Karpas-422 (cell line): Measurements from ENCODE around the gene SH3GL2. TPM values are rescaled to one million over a fixed set of nuclear protein-coding genes. Genes with fewer than 3 reads are reported as not detected.

ENCODE experiments used
- DNase-seq: peaks from one replicate; pipeline ENCODE4 v3.0.0-alpha.2; 2015
- H2AFZ ChIP-seq: fragments of 200-600 bp; sonication (generic); 2 replicates; pipeline ENCODE4 v1.6.1; 2014; ENCODE audit warnings: antibody characterized with exemption, low read length, mixed read lengths
- H3K27ac ChIP-seq: fragments of 200-600 bp; sonication (generic); 2 replicates; pipeline ENCODE4 v1.5.1; 2014; ENCODE audit warnings: mild to moderate bottlenecking, low read length, moderate library complexity
- H3K27me3 ChIP-seq: fragments of 200-600 bp; sonication (generic); 2 replicates; pipeline ENCODE4 v1.6.1; 2014; ENCODE audit warnings: low read length, mixed read lengths
- H3K36me3 ChIP-seq: fragments of 200-600 bp; sonication (generic); 2 replicates; pipeline ENCODE4 v1.6.1; 2014; ENCODE audit warnings: low read length, mixed read lengths; ENCODE audit not compliant: insufficient read depth
- H3K4me1 ChIP-seq: fragments of 200-600 bp; sonication (generic); 2 replicates; pipeline ENCODE4 v1.6.1; 2014; ENCODE audit warnings: mild to moderate bottlenecking, low read length, mixed read lengths
- H3K4me2 ChIP-seq: fragments of 200-600 bp; sonication (generic); 2 replicates; pipeline ENCODE4 v1.6.1; 2014; ENCODE audit warnings: low read length, low read depth, mild to moderate bottlenecking; ENCODE audit not compliant: poor library complexity, severe bottlenecking
- H3K4me3 ChIP-seq: fragments of 200-600 bp; sonication (generic); 2 replicates; pipeline ENCODE4 v1.5.1; 2014; ENCODE audit warnings: mild to moderate bottlenecking, antibody characterized with exemption, low read length, mixed read lengths
- H3K79me2 ChIP-seq: fragments of 200-600 bp; sonication (generic); 2 replicates; pipeline ENCODE4 v1.6.1; 2014; ENCODE audit warnings: mild to moderate bottlenecking, low read length, mixed read lengths
- H3K9ac ChIP-seq: fragments of 200-600 bp; sonication (generic); 2 replicates; pipeline ENCODE4 v1.6.0; 2014; ENCODE audit warnings: low read length
- H3K9me2 ChIP-seq: fragments of 200-600 bp; sonication (generic), shearing (Covaris generic); replicated peaks from 2 replicates; pipeline ENCODE4 v1.6.0; 2014; ENCODE audit warnings: mild to moderate bottlenecking, low read length, moderate library complexity; ENCODE audit not compliant: insufficient read depth
- H3K9me3 ChIP-seq: fragments of 300-700, 200-600 bp; sonication (generic); 2 replicates; pipeline ENCODE4 v1.6.1; 2014; ENCODE audit warnings: low read length, mixed read lengths
- H4K20me1 ChIP-seq: fragments of 200-600 bp; sonication (generic); 2 replicates; pipeline ENCODE4 v1.6.1; 2014; ENCODE audit warnings: mild to moderate bottlenecking, antibody characterized with exemption, low read length, low read depth; ENCODE audit not compliant: insufficient read depth
- total RNA-seq: library from RNA; depleted of rRNA; stranded (reverse); fragments of >200 nt; shearing (Covaris generic); gene quantifications from 2 replicates; pipeline ENCODE4 v1.2.3, GENCODE V29; 2014; ENCODE audit warnings: low replicate concordance

SH3GL2 gene
- total RNA-seq, 1 experiment from 2014 or later: not detected

DNA sequence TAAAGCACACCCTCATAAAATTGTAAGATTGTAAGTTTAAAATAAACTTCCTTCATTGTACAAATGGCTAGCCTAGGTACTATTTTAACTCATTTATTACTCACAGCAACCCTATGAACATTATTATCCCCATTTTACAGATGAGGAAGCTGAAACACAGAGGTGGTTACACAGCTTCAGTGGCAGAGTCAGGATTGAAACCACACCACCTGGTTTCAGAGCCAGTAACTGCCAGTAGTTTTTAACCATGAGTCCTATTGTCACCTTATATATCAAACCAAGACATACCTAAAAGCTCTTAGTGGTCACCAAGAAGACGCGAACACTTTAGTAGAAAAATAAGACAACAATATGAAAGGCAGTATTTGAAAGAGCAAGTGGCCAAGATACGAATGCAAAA is 16.1 kb downstream of the SH3GL2 start:
- Histone ChIP-seq H3K27ac (no peak overlapping the region), H3K36me3 (no peaks in the 10 kb centered on the region), H3K4me3 (no peak overlapping the region), H3K9me2 (no peaks in the 10 kb centered on the region), H3K27me3 (no peaks in the 10 kb centered on the region), H3K4me1 (no peaks in the 10 kb centered on the region), H3K9ac (no peak overlapping the region), H3K9me3 (no peaks in the 10 kb centered on the region), H3K4me2 (no peak overlapping the region), H4K20me1 (no peaks in the 10 kb centered on the region), H3K79me2 (no peaks in the 10 kb centered on the region), H2AFZ (no peak overlapping the region)
- DNase-seq: no peak

DNA sequence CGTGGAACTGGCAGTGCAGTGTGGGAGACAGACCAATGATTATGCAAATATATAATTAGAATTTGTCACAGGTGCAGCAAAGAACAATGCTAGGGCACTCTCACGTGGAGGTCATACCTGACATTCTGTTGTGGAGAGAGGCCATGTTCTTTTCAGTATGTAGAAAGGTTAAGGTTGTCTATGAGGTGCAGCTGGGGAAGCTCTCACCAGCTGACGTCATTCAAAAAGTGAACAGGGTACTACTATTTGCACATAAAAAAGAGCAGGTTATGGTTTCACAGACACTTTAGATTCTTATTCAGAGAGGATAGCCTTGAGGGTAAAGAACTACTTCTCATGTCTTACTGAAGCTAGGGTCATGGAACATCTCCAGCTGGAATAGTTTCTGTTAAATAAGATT is 19.1 kb downstream of the SH3GL2 start:
- no peak overlapping the region for H3K9ac ChIP-seq
- H3K27me3 ChIP-seq: no peaks in the 10 kb centered on the region
- no peaks in the 10 kb centered on the region for H3K79me2 ChIP-seq
- no peaks in the 10 kb centered on the region for H3K9me3 ChIP-seq
- DNase-seq: no peak
- no peak overlapping the region for H3K27ac ChIP-seq
- H4K20me1 ChIP-seq: no peaks in the 10 kb centered on the region
- H3K4me3 ChIP-seq: no peak overlapping the region
- no peak overlapping the region for H2AFZ ChIP-seq
- no peaks in the 10 kb centered on the region for H3K9me2 ChIP-seq
- no peaks in the 10 kb centered on the region for H3K4me1 ChIP-seq
- H3K36me3 ChIP-seq: no peaks in the 10 kb centered on the region
- no peak overlapping the region for H3K4me2 ChIP-seq

DNA sequence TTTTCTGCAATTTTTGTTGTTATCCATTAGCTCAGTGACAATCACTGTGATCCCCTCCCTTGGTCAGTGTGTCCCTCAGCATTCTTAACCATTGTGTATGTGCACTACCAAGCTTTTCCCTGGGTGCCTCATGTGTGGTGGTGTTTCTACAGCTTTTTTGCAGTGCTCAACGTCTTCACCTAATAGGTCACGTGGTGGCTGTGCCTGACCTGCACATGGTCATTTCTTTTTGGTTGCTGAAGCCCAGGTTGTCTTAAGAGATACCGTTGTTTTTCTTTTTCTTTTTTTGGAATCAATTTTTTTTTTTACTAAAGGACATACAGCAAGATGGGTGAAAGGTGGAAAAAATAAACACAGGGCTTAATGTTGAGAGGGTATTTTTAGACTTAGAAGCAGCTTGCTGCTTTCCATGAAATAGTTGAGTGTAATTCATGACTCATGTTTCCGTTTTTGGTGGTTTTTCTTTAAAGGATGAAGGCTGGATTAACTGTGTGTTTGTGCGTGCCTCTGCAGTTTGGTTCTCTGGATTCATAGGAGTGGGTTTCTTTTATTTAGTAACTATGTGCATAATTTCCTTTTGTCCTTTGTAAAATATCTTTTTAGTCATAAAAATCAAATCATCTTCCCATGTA is 22.2 kb downstream of the SH3GL2 start:
- no peak overlapping the region for H3K27ac ChIP-seq
- no peaks in the 10 kb centered on the region for H3K9me3 ChIP-seq
- no peak overlapping the region for H3K9ac ChIP-seq
- H3K9me2 ChIP-seq: no peaks in the 10 kb centered on the region
- H4K20me1 ChIP-seq: no peaks in the 10 kb centered on the region
- H3K4me2 ChIP-seq: no peak overlapping the region
- no peak for DNase-seq
- H2AFZ ChIP-seq: no peak overlapping the region
- H3K4me3 ChIP-seq: no peak overlapping the region
- no peaks in the 10 kb centered on the region for H3K27me3 ChIP-seq
- H3K36me3 ChIP-seq: no peaks in the 10 kb centered on the region
- no peaks in the 10 kb centered on the region for H3K79me2 ChIP-seq
- no peaks in the 10 kb centered on the region for H3K4me1 ChIP-seq

DNA sequence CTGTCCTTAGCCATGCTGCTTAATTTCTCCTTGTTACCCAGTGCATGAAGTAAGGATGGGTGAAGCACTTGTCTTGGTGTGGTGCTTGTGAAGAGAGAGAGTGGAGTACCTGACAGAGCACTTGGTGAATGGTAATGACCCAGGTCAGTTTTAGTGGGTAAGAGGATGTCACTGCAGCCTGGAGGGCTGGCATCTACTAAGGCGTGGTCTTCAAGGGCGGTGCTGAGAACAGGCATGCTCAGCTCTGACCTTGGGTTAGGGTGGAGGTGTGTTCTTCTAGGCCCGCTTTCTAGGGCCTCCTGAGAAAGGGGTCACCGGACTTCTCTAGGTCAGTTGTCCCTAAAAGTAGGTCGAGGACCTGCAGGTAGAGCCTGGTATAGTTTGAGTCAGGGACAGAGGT is 25.7 kb downstream of the SH3GL2 start:
- Histone ChIP-seq H2AFZ (no peak overlapping the region), H3K27me3 (no peaks in the 10 kb centered on the region), H3K9ac (no peak overlapping the region), H3K4me2 (no peak overlapping the region), H3K4me1 (no peaks in the 10 kb centered on the region), H3K4me3 (no peak overlapping the region), H3K9me3 (no peaks in the 10 kb centered on the region), H3K79me2 (no peaks in the 10 kb centered on the region), H3K9me2 (no peaks in the 10 kb centered on the region), H3K36me3 (no peaks in the 10 kb centered on the region), H4K20me1 (no peaks in the 10 kb centered on the region), H3K27ac (no peak overlapping the region)
- no peak for DNase-seq

DNA sequence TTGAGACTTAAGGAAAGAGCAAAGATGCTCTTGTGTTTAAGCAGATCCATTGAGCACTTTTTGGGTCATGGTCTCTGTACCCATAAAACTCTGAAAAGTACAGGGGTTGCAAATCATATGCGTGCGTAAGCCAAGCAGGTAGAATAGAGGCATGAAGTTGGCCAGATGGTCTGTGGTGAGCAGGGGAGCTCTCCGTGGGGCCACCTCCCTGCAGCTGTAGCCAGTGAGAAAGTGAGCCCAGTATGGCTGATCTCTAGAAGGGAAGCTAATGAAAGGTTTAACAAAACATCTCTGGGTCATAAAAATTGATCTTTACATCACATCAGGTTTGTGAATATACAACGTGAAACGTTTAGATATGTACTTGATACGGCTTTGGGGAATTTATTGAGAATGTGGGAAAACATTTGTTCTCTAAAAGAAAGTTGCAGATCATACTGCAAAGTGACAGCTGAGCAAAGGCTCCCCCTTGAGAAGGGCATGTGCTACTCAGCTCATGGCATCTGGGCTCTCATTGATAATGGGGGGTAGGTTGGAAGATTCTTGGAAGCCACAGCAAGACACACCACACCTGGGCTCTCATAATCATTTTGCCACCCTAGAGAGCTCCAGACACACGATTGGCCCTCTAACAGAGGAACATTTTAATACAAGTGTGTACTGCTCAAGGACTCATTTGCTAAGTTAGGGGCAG is 30.6 kb downstream of the SH3GL2 start:
- no peaks in the 10 kb centered on the region for H3K9me3 ChIP-seq
- no peak for DNase-seq
- H3K9me2 ChIP-seq: no peaks in the 10 kb centered on the region

DNA sequence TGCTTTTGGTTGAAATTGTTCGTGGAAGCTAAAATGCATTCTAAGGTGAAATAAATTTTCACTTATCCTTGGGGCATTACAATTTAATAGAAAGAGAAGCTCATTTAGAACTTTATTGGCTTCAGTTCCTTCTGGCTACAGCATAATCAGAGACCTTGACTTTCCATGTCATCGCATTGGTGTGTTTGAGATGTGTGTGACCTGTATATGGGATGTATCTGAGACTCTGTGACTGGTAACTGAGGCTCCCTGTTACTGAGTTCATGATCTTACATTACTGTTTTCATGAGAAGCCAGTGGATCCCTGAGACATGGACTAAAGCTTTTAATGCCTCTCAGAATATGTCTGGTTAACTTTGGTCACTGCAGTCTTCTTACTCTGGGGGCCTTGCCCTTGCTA is 32.5 kb downstream of the SH3GL2 start:
- no peaks in the 10 kb centered on the region for H3K9me2 ChIP-seq
- no peak overlapping the region for H3K4me3 ChIP-seq
- no peak overlapping the region for H3K4me2 ChIP-seq
- H3K27me3 ChIP-seq: no peaks in the 10 kb centered on the region
- no peaks in the 10 kb centered on the region for H4K20me1 ChIP-seq
- no peak overlapping the region for H3K9ac ChIP-seq
- no peaks in the 10 kb centered on the region for H3K4me1 ChIP-seq
- H3K27ac ChIP-seq: no peak overlapping the region
- no peaks in the 10 kb centered on the region for H3K79me2 ChIP-seq
- no peaks in the 10 kb centered on the region for H3K36me3 ChIP-seq
- no peaks in the 10 kb centered on the region for H3K9me3 ChIP-seq
- no peak for DNase-seq
- no peak overlapping the region for H2AFZ ChIP-seq

More for the DNA sequence above, 30.6 kb downstream of the SH3GL2 start:
- H3K4me1 ChIP-seq: no peaks in the 10 kb centered on the region
- H3K27me3 ChIP-seq: no peaks in the 10 kb centered on the region
- no peak overlapping the region for H3K4me2 ChIP-seq
- H3K9ac ChIP-seq: no peak overlapping the region
- H3K27ac ChIP-seq: no peak overlapping the region
- no peak overlapping the region for H2AFZ ChIP-seq
- H3K4me3 ChIP-seq: no peak overlapping the region
- no peaks in the 10 kb centered on the region for H4K20me1 ChIP-seq
- no peaks in the 10 kb centered on the region for H3K79me2 ChIP-seq
- no peaks in the 10 kb centered on the region for H3K36me3 ChIP-seq

DNA sequence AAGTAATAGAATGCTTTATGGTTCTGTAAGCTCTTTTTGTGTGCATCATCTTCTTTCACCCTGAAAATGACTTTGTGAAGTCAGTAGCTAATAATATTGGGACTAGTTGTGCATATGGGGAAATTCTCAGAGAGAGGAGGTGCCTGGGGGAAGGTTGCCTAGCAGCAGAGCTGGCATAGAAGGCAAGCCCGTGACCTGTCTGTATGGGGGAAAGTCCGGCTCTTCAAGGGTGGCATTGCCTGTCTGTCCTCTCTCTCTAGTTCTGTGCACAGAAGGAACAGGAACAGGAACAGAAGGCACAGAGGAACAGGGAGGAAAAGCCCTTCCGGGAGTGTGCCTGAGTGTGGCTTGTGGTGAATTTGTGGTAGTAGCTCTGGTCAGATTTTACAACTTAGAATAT is 33.1 kb downstream of the SH3GL2 start:
- Histone ChIP-seq H3K27me3 (no peaks in the 10 kb centered on the region), H3K4me1 (no peaks in the 10 kb centered on the region), H3K27ac (no peak overlapping the region), H3K4me2 (no peak overlapping the region), H3K9ac (no peak overlapping the region), H3K9me3 (no peaks in the 10 kb centered on the region), H2AFZ (no peak overlapping the region), H3K36me3 (no peaks in the 10 kb centered on the region), H3K9me2 (no peaks in the 10 kb centered on the region), H3K79me2 (no peaks in the 10 kb centered on the region), H3K4me3 (no peak overlapping the region), H4K20me1 (no peaks in the 10 kb centered on the region)
- DNase-seq: no peak

DNA sequence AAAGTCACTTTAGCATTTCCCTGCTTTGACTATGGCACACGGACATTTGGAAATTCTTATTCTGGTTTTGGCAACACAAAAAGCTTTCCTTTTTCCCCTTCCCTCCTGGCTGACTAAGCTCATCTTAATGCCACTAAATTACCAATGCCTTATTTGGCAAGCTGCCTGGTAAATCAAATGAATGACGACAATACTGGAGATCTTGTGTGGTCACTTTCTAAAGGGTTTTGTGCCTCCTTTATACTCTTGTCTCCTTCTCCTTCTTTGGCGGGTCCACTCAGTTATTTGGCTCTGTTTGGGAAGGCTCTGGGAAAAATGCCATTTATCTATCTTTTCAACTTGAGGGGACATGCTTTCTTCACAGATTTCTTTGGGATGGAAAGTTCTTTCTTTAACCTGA is 34.9 kb downstream of the SH3GL2 start:
- Histone ChIP-seq H3K4me1 (no peaks in the 10 kb centered on the region), H3K79me2 (no peaks in the 10 kb centered on the region), H2AFZ (no peak overlapping the region), H3K27me3 (no peaks in the 10 kb centered on the region), H3K4me3 (no peak overlapping the region), H3K9me3 (no peaks in the 10 kb centered on the region), H3K9ac (no peak overlapping the region), H3K9me2 (no peaks in the 10 kb centered on the region), H4K20me1 (no peaks in the 10 kb centered on the region), H3K27ac (no peak overlapping the region), H3K4me2 (no peak overlapping the region), H3K36me3 (no peaks in the 10 kb centered on the region)
- no peak for DNase-seq
